Measurements from ENCODE around the gene BCKDHA. TPM values are rescaled to one million over a fixed set of nuclear protein-coding genes. Genes with fewer than 3 reads are reported as not detected.

Gene BCKDHA
- total RNA-seq, 2 experiments from 2014 or later = 12.2 to 13.1 TPM

GRCh38 chr19:41402010-41402409 lies 4.4 kb downstream of the BCKDHA start:
- no peaks in the 10 kb centered on the region for H3K9me3 ChIP-seq (ENCODE audit: control insufficient read depth in 1 of 2, insufficient read depth in 1 of 2, low read length in 2 of 2)
- TF ChIP-seq, protein P1, sequence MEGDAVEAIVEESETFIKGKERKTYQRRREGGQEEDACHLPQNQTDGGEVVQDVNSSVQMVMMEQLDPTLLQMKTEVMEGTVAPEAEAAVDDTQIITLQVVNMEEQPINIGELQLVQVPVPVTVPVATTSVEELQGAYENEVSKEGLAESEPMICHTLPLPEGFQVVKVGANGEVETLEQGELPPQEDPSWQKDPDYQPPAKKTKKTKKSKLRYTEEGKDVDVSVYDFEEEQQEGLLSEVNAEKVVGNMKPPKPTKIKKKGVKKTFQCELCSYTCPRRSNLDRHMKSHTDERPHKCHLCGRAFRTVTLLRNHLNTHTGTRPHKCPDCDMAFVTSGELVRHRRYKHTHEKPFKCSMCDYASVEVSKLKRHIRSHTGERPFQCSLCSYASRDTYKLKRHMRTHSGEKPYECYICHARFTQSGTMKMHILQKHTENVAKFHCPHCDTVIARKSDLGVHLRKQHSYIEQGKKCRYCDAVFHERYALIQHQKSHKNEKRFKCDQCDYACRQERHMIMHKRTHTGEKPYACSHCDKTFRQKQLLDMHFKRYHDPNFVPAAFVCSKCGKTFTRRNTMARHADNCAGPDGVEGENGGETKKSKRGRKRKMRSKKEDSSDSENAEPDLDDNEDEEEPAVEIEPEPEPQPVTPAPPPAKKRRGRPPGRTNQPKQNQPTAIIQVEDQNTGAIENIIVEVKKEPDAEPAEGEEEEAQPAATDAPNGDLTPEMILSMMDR (IDR thresholded peaks at IDR 0.05) = no peak
- no peak overlapping the region for H3K27ac ChIP-seq (ENCODE audit: low read depth in 1 of 2, low read length in 2 of 2)
- Mint-ChIP-seq H3K4me1 (ENCODE audit: low read depth) (peaks cover 42% of the 10 kb centered on the region), H3K4me3 (no peak overlapping the region), H3K9me3 (no peaks in the 10 kb centered on the region), H3K27ac (no peak overlapping the region), H3K36me3 (ENCODE audit: low read depth) (peaks cover 19% of the 10 kb centered on the region), H3K27me3 (no peaks in the 10 kb centered on the region)
- DNase-seq (no peak), ATAC-seq (ENCODE audit: poor library complexity) (no peak)
- intact Hi-C loops (cut with DNase I, micrococcal nuclease) = no loop called here
- peaks cover 9% of the 10 kb centered on the region for H3K36me3 ChIP-seq (ENCODE audit: insufficient read depth, low read length)
- ChIA-PET POLR2A (no interaction called here), CTCF (no interaction called here)
- H3K27me3 ChIP-seq (ENCODE audit: control insufficient read depth in 1 of 2, insufficient read depth in 2 of 2, low read length in 2 of 2) = no peaks in the 10 kb centered on the region
- H3K4me1 ChIP-seq (ENCODE audit: insufficient read depth, low read length) = peaks cover 20% of the 10 kb centered on the region
- no peak overlapping the region for H3K4me3 ChIP-seq (ENCODE audit: low read length)

GRCh38 chr19:41403181-41403970 lies 5.8 kb downstream of the BCKDHA start:
- ATAC-seq (ENCODE audit: poor library complexity) (no peak), DNase-seq (no peak)
- H3K4me3 ChIP-seq (ENCODE audit: low read length) = no peak overlapping the region
- H3K36me3 ChIP-seq (ENCODE audit: insufficient read depth, low read length) = peaks cover 9% of the 10 kb centered on the region
- intact Hi-C loops (cut with DNase I, micrococcal nuclease) = no loop called here
- H3K4me3 Mint-ChIP-seq = no peak overlapping the region
- no peak overlapping the region for H3K27ac ChIP-seq (ENCODE audit: low read depth in 1 of 2, low read length in 2 of 2)
- peaks cover 29% of the 10 kb centered on the region for H3K4me1 Mint-ChIP-seq (ENCODE audit: low read depth)
- TF ChIP-seq, protein P1 (IDR thresholded peaks at IDR 0.05) = no peak
- H3K9me3 ChIP-seq (ENCODE audit: control insufficient read depth in 1 of 2, insufficient read depth in 1 of 2, low read length in 2 of 2) = no peaks in the 10 kb centered on the region
- POLR2A ChIA-PET = no interaction called here
- H3K9me3 Mint-ChIP-seq = no peaks in the 10 kb centered on the region
- H3K36me3 Mint-ChIP-seq (ENCODE audit: low read depth) = peaks cover 5% of the 10 kb centered on the region
- CTCF ChIA-PET = no interaction called here
- H3K4me1 ChIP-seq (ENCODE audit: insufficient read depth, low read length) = peaks cover 11% of the 10 kb centered on the region
- H3K27me3 ChIP-seq (ENCODE audit: control insufficient read depth in 1 of 2, insufficient read depth in 2 of 2, low read length in 2 of 2) = no peaks in the 10 kb centered on the region
- H3K27me3 Mint-ChIP-seq = no peaks in the 10 kb centered on the region
- H3K27ac Mint-ChIP-seq = no peak overlapping the region

- H3K27me3 Mint-ChIP-seq = no peaks in the 10 kb centered on the region
- intact Hi-C loops (cut with DNase I, micrococcal nuclease) = no loop called here
- ChIA-PET POLR2A (no interaction called here), CTCF (no interaction called here)
- H3K9me3 Mint-ChIP-seq = no peaks in the 10 kb centered on the region
- DNase-seq (no peak), ATAC-seq (ENCODE audit: poor library complexity) (no peak)
- Histone ChIP-seq H3K27ac (ENCODE audit: low read depth in 1 of 2, low read length in 2 of 2) (no peak overlapping the region), H3K4me3 (ENCODE audit: low read length) (no peak overlapping the region), H3K9me3 (ENCODE audit: control insufficient read depth in 1 of 2, insufficient read depth in 1 of 2, low read length in 2 of 2) (no peaks in the 10 kb centered on the region), H3K36me3 (ENCODE audit: insufficient read depth, low read length) (peaks cover 11% of the 10 kb centered on the region), H3K27me3 (ENCODE audit: control insufficient read depth in 1 of 2, insufficient read depth in 2 of 2, low read length in 2 of 2) (no peaks in the 10 kb centered on the region), H3K4me1 (ENCODE audit: insufficient read depth, low read length) (peaks cover 19% of the 10 kb centered on the region)
- no peak overlapping the region for H3K27ac Mint-ChIP-seq
- H3K4me3 Mint-ChIP-seq = no peak overlapping the region
- peaks cover 22% of the 10 kb centered on the region for H3K36me3 Mint-ChIP-seq (ENCODE audit: low read depth)
- peaks cover 26% of the 10 kb centered on the region for H3K4me1 Mint-ChIP-seq (ENCODE audit: low read depth)
- TF ChIP-seq, protein P1 (IDR thresholded peaks at IDR 0.05) = no peak
Measured at GRCh38 chr19:41405776-41406175, 8.2 kb downstream of the BCKDHA start.

All from CD4-positive, alpha-beta T cell (primary cell).